GM12878 (cell line): ENCODE data around the gene SP110. TPM values are rescaled to one million over a fixed set of nuclear protein-coding genes. Genes with fewer than 3 reads are reported as not detected.

ENCODE experiments used
- ATAC-seq: fragments of 200-7000 bp; cut with Tn5 transposase; 3 replicates; pipeline ENCODE4 v1.9.1; 2020; ENCODE audit warnings: mild to moderate bottlenecking, moderate library complexity
- BruUV-seq: library from RNA; stranded (reverse); fragments of 400-500 nt; replicated peaks from 2 replicates; lab custom pipeline; 2021; lab: Mats Ljungman, UMichigan
- CTCF ChIA-PET: fragments of 300-600 bp; sonication (Branson Sonifier 250); formaldehyde crosslinking; extraction: SDS; loops from one replicate; lab custom pipeline; 2021; ENCODE audit warnings: inconsistent platforms; lab: Yijun Ruan, JAX
- POLR2A ChIA-PET: fragments of 350-600 bp; formaldehyde crosslinking; extraction: SDS; loops from one replicate; lab custom pipeline; 2021; ENCODE audit warnings: inconsistent platforms; lab: Charles Lee
- RAD21 ChIA-PET: fragments of 300-600 bp; sonication (Branson Sonifier 250); formaldehyde crosslinking; loops from one replicate; lab custom pipeline; 2023; ENCODE audit warnings: antibody characterized with exemption; ENCODE audit not compliant: unreplicated experiment; lab: Charles Lee
- SMC1A ChIA-PET: fragments of 300-600 bp; sonication (Branson Sonifier 250); formaldehyde crosslinking; loops from one replicate; lab custom pipeline; 2023; ENCODE audit not compliant: unreplicated experiment, uncharacterized antibody; lab: Charles Lee
- DNase-seq: peaks from one replicate; pipeline ENCODE4 v3.0.0-alpha.2; 2011; ENCODE audit warnings: low read depth, low spot score
- FAIRE-seq: peaks from 3 replicates; lab custom pipeline; 2011; peaks lifted over from hg19 to GRCh38; lab: Jason Lieb, UNC
- H2AFZ ChIP-seq: 2 replicates; pipeline ENCODE4 v1.6.0; 2011; ENCODE audit warnings: low read depth, low read length, control low read depth; ENCODE audit not compliant: control insufficient read depth
- H3K27ac ChIP-seq: 2 replicates; pipeline ENCODE4 v1.5.1; 2011; ENCODE audit warnings: control low read depth; ENCODE audit not compliant: control insufficient read depth, insufficient read depth
- H3K27me3 ChIP-seq, 2 experiments: replicated peaks in 1 of 2; 2 replicates each; pipeline versions ENCODE4 v1.6.0 to v1.6.1; 2011; ENCODE audit warnings: low read length in 1 of 2; ENCODE audit not compliant: control insufficient read depth in 2 of 2, insufficient read depth in 2 of 2
- H3K36me3 ChIP-seq, 2 experiments: 2 replicates each; pipeline ENCODE4 v1.5.1; 2011; ENCODE audit warnings: low read length in 1 of 2; ENCODE audit not compliant: control insufficient read depth in 2 of 2, insufficient read depth in 2 of 2
- H3K4me1 ChIP-seq: 2 replicates; pipeline ENCODE4 v1.6.1; 2011; ENCODE audit warnings: mild to moderate bottlenecking, low read length, moderate library complexity, mixed read lengths; ENCODE audit not compliant: control insufficient read depth, insufficient read depth
- H3K4me2 ChIP-seq: 2 replicates; pipeline ENCODE4 v1.6.0; 2011; ENCODE audit warnings: control low read depth; ENCODE audit not compliant: control insufficient read depth, insufficient read depth
- H3K4me3 ChIP-seq: fragments of 200-600 bp; sonication (generic); 2 replicates; pipeline ENCODE4 v1.5.1; 2016
- H3K79me2 ChIP-seq: 2 replicates; pipeline ENCODE4 v1.6.0; 2011; ENCODE audit warnings: low read length; ENCODE audit not compliant: control insufficient read depth, insufficient read depth
- H3K9ac ChIP-seq: 2 replicates; pipeline ENCODE4 v1.8.0; 2011; ENCODE audit warnings: low read length, control low read depth, mixed read lengths; ENCODE audit not compliant: control insufficient read depth, insufficient read depth
- H3K9me3 ChIP-seq: replicated peaks from 3 replicates; pipeline ENCODE4 v1.5.1; 2011; ENCODE audit warnings: mild to moderate bottlenecking, low read length; ENCODE audit not compliant: control insufficient read depth, insufficient read depth
- H4K20me1 ChIP-seq: 2 replicates; pipeline ENCODE4 v1.6.0; 2011; ENCODE audit not compliant: control insufficient read depth, insufficient read depth
- ATF7 ChIP-seq: fragments of 450-650 bp; IDR thresholded peaks from 2 replicates; pipeline ENCODE4 v1.6.1; 2016; ENCODE audit warnings: low read depth, mild to moderate bottlenecking
- CBFB ChIP-seq: IDR thresholded peaks from 2 replicates; pipeline ENCODE4 v1.6.1; 2016; ENCODE audit warnings: antibody characterized with exemption, low read depth
- CBX5 ChIP-seq: sonication (generic); IDR thresholded peaks from 2 replicates; pipeline ENCODE4 v1.6.1; 2016; ENCODE audit warnings: low read depth, moderate library complexity, mild to moderate bottlenecking, inconsistent platforms
- CHD4 ChIP-seq: fragments of 200-600 bp; sonication (generic); IDR thresholded peaks from 2 replicates; pipeline ENCODE4 v1.6.1; 2016; ENCODE audit warnings: mild to moderate bottlenecking
- EGR1 ChIP-seq, 2 experiments: IDR thresholded peaks; 1 replicate in 1 of 2; 2 replicates in 1 of 2; pipeline ENCODE4 v1.6.1; 2011 to 2012; ENCODE audit warnings: low read depth in 2 of 2, low read length in 2 of 2, borderline replicate concordance in 1 of 2, mild to moderate bottlenecking in 1 of 2, moderate library complexity in 1 of 2
- ETV6 ChIP-seq, 2 experiments: fragments of 450-650 bp in 1 of 2; IDR thresholded peaks in 1 of 2; conservative IDR thresholded peaks in 1 of 2; 2 replicates each; pipeline ENCODE4 v1.6.1; 2014; ENCODE audit warnings: antibody characterized with exemption in 1 of 2, borderline replicate concordance in 1 of 2, low read depth in 1 of 2, mild to moderate bottlenecking in 1 of 2, moderate library complexity in 1 of 2
- FOXM1 ChIP-seq: IDR thresholded peaks from 2 replicates; pipeline ENCODE4 v1.6.1; 2012; ENCODE audit warnings: low read depth, mild to moderate bottlenecking, inconsistent platforms, low read length, moderate library complexity
- HDAC2 ChIP-seq: fragments of 200-600 bp; sonication (generic); IDR thresholded peaks from 2 replicates; pipeline ENCODE4 v1.6.1; 2017
- IRF4 ChIP-seq: IDR thresholded peaks from 2 replicates; pipeline ENCODE4 v1.6.1; 2011; ENCODE audit warnings: low read depth, low read length
- MEF2A ChIP-seq: IDR thresholded peaks from 2 replicates; pipeline ENCODE4 v1.6.1; 2011; ENCODE audit warnings: low read depth, mild to moderate bottlenecking, low read length, moderate library complexity; ENCODE audit not compliant: insufficient read depth
- MEF2B ChIP-seq: fragments of 450-650 bp; IDR thresholded peaks from 2 replicates; pipeline ENCODE4 v1.6.1; 2018; ENCODE audit warnings: mild to moderate bottlenecking, moderate library complexity; ENCODE audit not compliant: partially characterized antibody, poor library complexity, severe bottlenecking
- NFIC ChIP-seq: IDR thresholded peaks from 2 replicates; pipeline ENCODE4 v1.6.1; 2012; ENCODE audit warnings: low read depth, mild to moderate bottlenecking, inconsistent platforms, low read length, moderate library complexity
- PAX8 ChIP-seq: fragments of 450-650 bp; IDR thresholded peaks from 2 replicates; pipeline ENCODE4 v1.6.1; 2017; ENCODE audit warnings: mild to moderate bottlenecking, moderate library complexity
- SMARCA5 ChIP-seq: fragments of 450-650 bp; IDR thresholded peaks from 2 replicates; pipeline ENCODE4 v1.6.1; 2017; ENCODE audit warnings: mild to moderate bottlenecking
- SREBF1 ChIP-seq: IDR thresholded peaks from 2 replicates; pipeline ENCODE4 v1.6.1; 2012; ENCODE audit warnings: mild to moderate bottlenecking, low read length
- TBL1XR1 ChIP-seq: IDR thresholded peaks from 2 replicates; pipeline ENCODE4 v1.6.1; 2012; ENCODE audit warnings: low read depth, low read length, improper control_type of control experiment
- TCF3 ChIP-seq: IDR thresholded peaks from 2 replicates; pipeline ENCODE4 v1.6.1; 2012; ENCODE audit warnings: low read depth, mild to moderate bottlenecking, low read length, borderline replicate concordance; ENCODE audit not compliant: insufficient read depth
- USF2 ChIP-seq: IDR thresholded peaks from 2 replicates; pipeline ENCODE4 v1.6.1; 2011; ENCODE audit warnings: low read depth, low read length, improper control_type of control experiment, borderline replicate concordance
- WGBS: methylation state at CpG from one replicate; pipeline ENCODE4 v1.1.6; 2016; ENCODE audit warnings: low lambda C conversion rate; ENCODE audit not compliant: insufficient replicate concordance, insufficient coverage; ENCODE audit errors: missing lambda C conversion rate; 5-methylcytosine and 5-hydroxymethylcytosine counted together
- in situ Hi-C: fragments of 300-500 bp; cut with MboI; formaldehyde crosslinking; loops from 9 replicates; pipeline ENCODE4 v1.14.3; 2018; ENCODE audit warnings: mixed read lengths
- intact Hi-C: fragments of 100-400 bp; cut with micrococcal nuclease; formaldehyde crosslinking; loops from one replicate; pipeline ENCODE4 v1.14.2; 2022; ENCODE audit not compliant: unreplicated experiment
- polyA plus RNA-seq, 11 experiments: library from polyadenylated mRNA; depleted of rRNA in 4 of 11; unstranded in 6 of 11; stranded (reverse) in 5 of 11; fragments of >200 nt; fragmentation: Nextera tagmentation in 4 of 11; fragmentation: Illumina TruSeq in 1 of 11; extraction: Ambion mirVana in 4 of 11; extraction: Trizol in 1 of 11; gene quantifications; 1 replicate in 1 of 11; 2 replicates in 10 of 11; pipeline versions ENCODE4 v1.2.1 to v1.2.3, GENCODE V29; 2011 to 2016; ENCODE audit warnings: inconsistent platforms in 2 of 11, missing spikeins in 2 of 11, low read depth in 1 of 11
- total RNA-seq, 4 experiments: library from RNA; depleted of rRNA in 3 of 4; stranded (reverse); fragments of >200 nt in 3 of 4; fragmentation: Illumina TruSeq in 1 of 4; extraction: Trizol in 1 of 4; gene quantifications; 2 replicates each; pipeline versions ENCODE4 v1.2.1 to v1.2.3, GENCODE V29; 2013 to 2021
- TF ChIP-seq, protein P1 (sequence below): IDR thresholded peaks from 2 replicates; pipeline ENCODE4 v1.6.1; 2012; ENCODE audit warnings: low read length, inconsistent platforms
- TF ChIP-seq, protein P2 (sequence below): IDR thresholded peaks from 2 replicates; pipeline ENCODE4 v1.6.1; 2012; ENCODE audit warnings: low read depth, low read length, improper control_type of control experiment

SP110 gene
- total and polyA plus RNA-seq, 10 of the 15 experiments (the other 5 are each of a cell fraction or from before 2014, with no cell fraction given), result 81.2 to 149 (median 100) TPM

- Histone ChIP-seq H3K27ac (peak overlapping the region; percentile 39), H3K36me3 (peaks cover 7 to 54% of the 10 kb centered on the region in 2 experiments), H3K27me3 (no peaks in the 10 kb centered on the region), H3K4me3 (0 out of 2 replicates have a peak overlapping the region, but pooled peaks have one; percentile 2), H3K79me2 (no peaks in the 10 kb centered on the region; the same call in none of the 2 replicates), H4K20me1 (no peaks in the 10 kb centered on the region), H3K4me1 (peaks cover 48% of the 10 kb centered on the region), H3K9ac (peak overlapping the region; percentile 2; the same call in 1 of the 2 replicates), H2AFZ (no peak overlapping the region), H3K9me3 (no peaks in the 10 kb centered on the region; the same call in 2 of the 3 replicates), H3K4me2 (peak overlapping the region; percentile 91)
- RAD21 ChIA-PET, result interaction anchor here (0.6 to 3.9 kb wide), 43 partner anchors 9 to 595 kb away, joined by 3 to 37 read pairs (median 5); partner anchors contain the start of genes CAB39, SP110, SP140 and SP140L
- BruUV-seq, result no TSS peak
- intact Hi-C loops, result loop anchor here (2.0 to 5.0 kb wide), 5 partner anchors 14 to 408 kb away; partner anchors contain the start of genes SP100 and SP140L
- 1% methylated on average over 15 of the region's 15 CpGs for WGBS
- POLR2A ChIA-PET, result interaction anchor here (0.7 to 2.0 kb wide), 8 partner anchors 11 to 501 kb away, joined by 3 to 8 read pairs (median 3); partner anchors contain the start of genes SP110 and SP140
- ATAC-seq (peak; percentile 70), FAIRE-seq (no peak), DNase-seq (peak; percentile 59)
- in situ Hi-C loops, result no loop called here
- SMC1A ChIA-PET, result interaction anchor here (0.7 to 9.6 kb wide), 49 partner anchors 10 to 595 kb away, joined by 3 to 121 read pairs (median 4); partner anchors contain the start of genes SP110, SP140 and SP140L
- CTCF ChIA-PET, result interaction anchor here (0.6 to 3.5 kb wide), 40 partner anchors 10 to 595 kb away, joined by 3 to 25 read pairs (median 3); partner anchors contain the start of genes SP100, SP110, SP140 and SP140L
- TF ChIP-seq NFIC (peak; percentile 84), CBX5 (peak; percentile 46; the same call in 1 of the 2 replicates), ETV6 (conservative IDR thresholded peaks at IDR 0.05 in 1 of 2, IDR thresholded peaks at IDR 0.05 in 1 of 2; ENCODE audit: borderline replicate concordance in 1 of 2, low read depth in 1 of 2) (peak; percentile 84 to 100; a peak in 3 of 4 replicates), CHD4 (no peak), SREBF1 (no peak), ATF7 (peak; percentile 37; the same call in 1 of the 2 replicates), IRF4 (0 out of 2 replicates have a peak, but pooled peaks have one; percentile 56), EGR1 (IDR thresholded peaks at IDR 0.05; ENCODE audit: borderline replicate concordance in 1 of 2, low read depth in 2 of 2, low read length in 2 of 2) (peak in 1 of 2 experiments; percentile 95; a peak in 2 of 3 replicates), USF2 (no peak), HDAC2 (no peak), MEF2A (peak; percentile 36; the same call in 1 of the 2 replicates), FOXM1 (peak; percentile 63; the same call in 1 of the 2 replicates), SMARCA5 (peak; percentile 72), TBL1XR1 (peak; percentile 45; the same call in 1 of the 2 replicates), PAX8 (no peak), CBFB (peak; percentile 85), TCF3 (0 out of 2 replicates have a peak, but pooled peaks have one; percentile 55), MEF2B (peak; percentile 69)
- TF ChIP-seq, protein P1, sequence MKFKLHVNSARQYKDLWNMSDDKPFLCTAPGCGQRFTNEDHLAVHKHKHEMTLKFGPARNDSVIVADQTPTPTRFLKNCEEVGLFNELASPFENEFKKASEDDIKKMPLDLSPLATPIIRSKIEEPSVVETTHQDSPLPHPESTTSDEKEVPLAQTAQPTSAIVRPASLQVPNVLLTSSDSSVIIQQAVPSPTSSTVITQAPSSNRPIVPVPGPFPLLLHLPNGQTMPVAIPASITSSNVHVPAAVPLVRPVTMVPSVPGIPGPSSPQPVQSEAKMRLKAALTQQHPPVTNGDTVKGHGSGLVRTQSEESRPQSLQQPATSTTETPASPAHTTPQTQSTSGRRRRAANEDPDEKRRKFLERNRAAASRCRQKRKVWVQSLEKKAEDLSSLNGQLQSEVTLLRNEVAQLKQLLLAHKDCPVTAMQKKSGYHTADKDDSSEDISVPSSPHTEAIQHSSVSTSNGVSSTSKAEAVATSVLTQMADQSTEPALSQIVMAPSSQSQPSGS, result peak; percentile 63; the same call in 1 of the 2 replicates
- TF ChIP-seq, protein P2, sequence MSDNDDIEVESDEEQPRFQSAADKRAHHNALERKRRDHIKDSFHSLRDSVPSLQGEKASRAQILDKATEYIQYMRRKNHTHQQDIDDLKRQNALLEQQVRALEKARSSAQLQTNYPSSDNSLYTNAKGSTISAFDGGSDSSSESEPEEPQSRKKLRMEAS, result no peak; the same call in 1 of the 2 replicates
Measured at GRCh38 chr2:230203110-230203676, 16.6 kb downstream of the SP110 start.
